M059J (cell line): ENCODE results near the gene ZNF746. TPM values are rescaled to one million over a fixed set of nuclear protein-coding genes. Genes with fewer than 3 reads are reported as not detected.

Experiments used
- DNase-seq: peaks from one replicate; pipeline ENCODE4 v3.0.0-alpha.2; 2012; ENCODE audit warnings: low read depth
- total RNA-seq: library from RNA; depleted of rRNA; stranded (reverse); fragments of >200 nt; shearing (Covaris generic); gene quantifications from 2 replicates; pipeline ENCODE4 v1.2.3, GENCODE V29; 2014; rRNA removed

The ZNF746 gene
- total RNA-seq, 1 experiment from 2014 or later, result 17.5 TPM

GRCh38 chr7:149427893-149428292 lies 69.7 kb downstream of the ZNF746 start:
- DNase-seq, result no peak

- peak; percentile 15 for DNase-seq
These were observed 70.4 kb downstream of the ZNF746 start for GRCh38 chr7:149427096-149427680.

GRCh38 chr7:149423449-149424110 lies 74.0 kb downstream of the ZNF746 start:
- DNase-seq, result no peak

DNA sequence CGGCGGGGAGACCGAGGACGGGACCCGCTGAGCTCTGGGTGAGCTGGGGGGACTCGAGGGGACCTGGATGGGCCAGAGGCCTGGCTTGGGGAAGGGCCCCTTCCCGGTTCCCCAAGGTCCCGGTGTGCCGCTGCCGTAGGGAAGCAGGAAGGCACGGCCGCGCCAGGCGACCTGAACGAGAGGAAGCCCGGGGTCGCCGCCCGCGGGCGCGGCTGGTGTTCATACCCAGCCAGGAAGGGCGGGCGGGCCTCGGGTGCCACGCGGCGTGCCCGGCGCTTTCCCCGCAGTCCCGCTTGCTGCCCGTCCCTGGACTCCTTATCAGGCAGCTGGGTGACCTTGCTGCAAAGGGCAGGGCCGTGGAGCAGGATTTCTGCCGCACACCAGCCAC lies 74.7 kb downstream of the ZNF746 start:
- no peak for DNase-seq

Other genes starting within 250 kb of the ZNF746 start
- gene ZNF783, start 235.6 kb downstream of the ZNF746 start, total RNA-seq, result 3.1 and 6.9 TPM in 2 replicates
- 6.3 and 9.9 TPM in 2 replicates for gene ZNF777, start 36.7 kb downstream of the ZNF746 start, total RNA-seq